Stimulated activated CD8-positive, alpha-beta memory T cell treated with anti-CD3 and anti-CD28 coated beads, Interleukin-4, amount 100 ng/mL, for 4 hours (primary cell): ENCODE data around the gene OR1K1.
"Not testable (repeated sequence)": the region's sequence is repeated elsewhere in the genome, so short reads cannot be mapped to it uniquely, and the experiment has no call there.

Experiments used
- DNase-seq, 2 donors: peaks; one replicate each; pipeline ENCODE4 v3.0.0-alpha.2; 2020; ENCODE audit warnings: low read depth in 2 of 2, low spot score in 1 of 2

The OR1K1 gene, protein sequence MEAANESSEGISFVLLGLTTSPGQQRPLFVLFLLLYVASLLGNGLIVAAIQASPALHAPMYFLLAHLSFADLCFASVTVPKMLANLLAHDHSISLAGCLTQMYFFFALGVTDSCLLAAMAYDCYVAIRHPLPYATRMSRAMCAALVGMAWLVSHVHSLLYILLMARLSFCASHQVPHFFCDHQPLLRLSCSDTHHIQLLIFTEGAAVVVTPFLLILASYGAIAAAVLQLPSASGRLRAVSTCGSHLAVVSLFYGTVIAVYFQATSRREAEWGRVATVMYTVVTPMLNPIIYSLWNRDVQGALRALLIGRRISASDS

GRCh38 chr9:122800066-122801060 is at the start of gene OR1K1:
TSS of gene OR1K1 (plus strand) at chr9:122800123. CDS start at chr9:122800123, 0 bp downstream.
- DNase-seq: no peak

- no peak for DNase-seq
Observed at GRCh38 chr9:122754825-122755224, 45.1 kb upstream of the OR1K1 start.

DNA sequence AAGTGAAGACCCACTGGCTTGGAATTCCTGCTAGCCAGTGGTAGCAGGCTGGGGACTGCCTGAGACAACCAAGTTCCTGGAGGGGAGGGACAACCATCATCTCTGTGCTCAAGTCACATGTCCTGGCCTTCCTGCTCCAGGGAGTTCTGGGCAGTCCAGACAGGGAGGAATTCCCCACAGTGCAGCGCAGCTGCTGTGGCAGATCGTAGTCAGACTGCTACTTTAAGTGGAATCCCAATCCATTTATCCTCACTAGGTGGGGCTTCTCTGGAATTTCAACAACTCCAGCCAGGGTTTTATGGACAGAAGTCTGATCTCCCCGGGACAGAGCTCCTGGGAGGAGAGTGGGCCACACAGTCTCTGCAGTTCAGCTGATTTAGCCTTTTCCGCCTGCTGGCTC is 32.1 kb upstream of the OR1K1 start:
- DNase-seq: no peak

GRCh38 chr9:122777052-122777451 is 22.9 kb upstream of the OR1K1 start:
- DNase-seq: no peak

GRCh38 chr9:122777935-122778627 is 21.8 kb upstream of the OR1K1 start:
- no peak for DNase-seq

- DNase-seq: no peak
Observed at GRCh38 chr9:122779181-122779580, 20.7 kb upstream of the OR1K1 start.

GRCh38 chr9:122780026-122780425 is 19.9 kb upstream of the OR1K1 start:
- DNase-seq: no peak

- no peak for DNase-seq
Observed at GRCh38 chr9:122781671-122782070, 18.3 kb upstream of the OR1K1 start.

DNA sequence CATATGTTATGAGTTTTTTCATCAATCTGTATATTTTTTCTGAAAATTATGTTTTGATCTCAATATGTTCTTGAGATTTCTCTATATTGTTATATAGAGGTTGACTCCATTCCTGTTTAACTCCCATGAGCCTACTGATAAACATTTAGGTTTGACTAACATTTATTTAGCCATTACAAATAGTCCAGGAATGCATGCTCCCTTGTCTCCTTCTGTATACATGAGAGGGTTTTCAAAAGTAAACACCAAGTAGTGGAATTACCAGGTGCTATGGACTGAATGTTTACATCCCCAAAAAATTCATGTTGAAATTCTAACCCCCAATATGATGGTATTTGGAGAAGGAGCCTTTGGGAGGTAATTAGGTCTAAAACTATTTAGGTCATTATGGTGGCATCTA is 14.7 kb upstream of the OR1K1 start:
- DNase-seq: no peak

GRCh38 chr9:122786338-122786737 is 13.6 kb upstream of the OR1K1 start:
- DNase-seq: no peak

DNA sequence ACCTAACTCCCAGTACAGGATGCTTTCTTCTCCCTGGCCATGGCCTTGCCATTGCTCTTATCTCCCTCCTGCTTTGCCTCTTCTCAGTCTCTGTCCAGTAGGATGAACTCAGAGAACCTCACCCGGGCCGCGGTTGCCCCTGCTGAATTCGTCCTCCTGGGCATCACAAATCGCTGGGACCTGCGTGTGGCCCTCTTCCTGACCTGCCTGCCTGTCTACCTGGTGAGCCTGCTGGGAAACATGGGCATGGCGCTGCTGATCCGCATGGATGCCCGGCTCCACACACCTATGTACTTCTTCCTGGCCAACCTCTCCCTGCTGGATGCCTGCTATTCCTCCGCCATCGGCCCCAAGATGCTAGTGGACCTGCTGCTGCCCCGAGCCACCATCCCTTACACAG is 11.1 kb upstream of the OR1K1 start, which contains the start of gene OR5C1:
OR5C1 (plus strand) TSS at position 103 of the 400 bp plus-strand sequence; CDS start at position 103, 0 bp downstream.
- DNase-seq: no peak

GRCh38 chr9:122789256-122790046 is 10.5 kb upstream of the OR1K1 start:
- DNase-seq: no peak

- no peak for DNase-seq
Observed at GRCh38 chr9:122791872-122792669, 7.9 kb upstream of the OR1K1 start.

DNA sequence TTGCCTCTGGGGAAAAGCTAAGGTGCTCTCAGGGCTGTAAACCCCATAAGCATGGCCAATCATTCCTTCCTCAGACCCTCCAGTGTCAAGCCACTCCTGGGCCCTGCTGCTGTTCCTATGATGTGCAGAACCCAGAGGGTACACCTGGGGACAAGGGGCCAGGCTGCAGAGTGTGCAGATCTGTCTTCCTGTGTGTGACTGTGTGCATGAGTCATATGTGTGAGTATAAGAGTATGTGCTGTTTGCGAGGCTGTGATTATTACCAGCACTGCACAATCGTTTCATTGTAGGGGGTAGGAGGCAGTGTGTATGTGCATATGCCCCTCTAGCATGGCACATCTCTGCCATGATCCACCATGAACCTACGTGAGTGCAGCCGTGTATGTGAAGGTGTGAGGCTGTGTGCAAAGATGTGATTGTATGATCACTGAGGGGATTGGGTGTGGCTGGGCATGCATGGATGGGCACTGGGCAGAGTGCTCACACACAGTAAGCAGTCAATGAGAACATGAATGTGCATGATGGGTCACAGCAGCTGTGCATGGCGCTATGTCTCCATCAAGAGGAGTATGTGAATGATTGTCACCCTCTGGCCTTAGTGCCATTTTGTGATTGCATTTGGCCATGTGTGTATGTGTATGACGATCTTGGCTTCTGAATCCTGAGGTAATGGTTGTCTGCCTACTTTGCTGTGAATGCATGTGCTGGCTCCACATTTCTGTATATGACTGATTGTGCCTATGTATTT is 2.4 kb upstream of the OR1K1 start:
- DNase-seq: no peak

GRCh38 chr9:122806661-122807060 is 6.7 kb downstream of the OR1K1 start:
- no peak for DNase-seq

- no peak for DNase-seq
Observed at GRCh38 chr9:122807271-122807900, 7.5 kb downstream of the OR1K1 start.

DNA sequence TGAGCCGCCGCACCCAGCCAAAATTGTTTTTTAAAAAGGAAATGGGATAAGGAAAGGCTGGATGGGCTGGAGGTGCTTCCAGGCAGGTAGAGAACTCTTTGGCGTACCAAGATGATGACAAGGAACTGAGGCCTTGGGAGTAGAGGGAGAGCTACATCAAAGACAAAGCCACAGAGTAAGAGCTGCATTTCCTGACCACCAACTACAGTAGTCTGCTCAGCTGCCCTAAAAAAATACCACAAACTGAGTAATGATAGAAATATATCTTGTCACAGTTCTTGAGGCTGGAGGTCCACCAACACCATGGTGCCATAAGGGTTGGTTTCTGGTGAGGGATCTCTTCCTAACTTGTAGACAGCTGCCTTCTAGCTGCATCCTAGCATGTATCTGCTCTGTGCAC is 8.2 kb downstream of the OR1K1 start:
- DNase-seq: no peak

DNA sequence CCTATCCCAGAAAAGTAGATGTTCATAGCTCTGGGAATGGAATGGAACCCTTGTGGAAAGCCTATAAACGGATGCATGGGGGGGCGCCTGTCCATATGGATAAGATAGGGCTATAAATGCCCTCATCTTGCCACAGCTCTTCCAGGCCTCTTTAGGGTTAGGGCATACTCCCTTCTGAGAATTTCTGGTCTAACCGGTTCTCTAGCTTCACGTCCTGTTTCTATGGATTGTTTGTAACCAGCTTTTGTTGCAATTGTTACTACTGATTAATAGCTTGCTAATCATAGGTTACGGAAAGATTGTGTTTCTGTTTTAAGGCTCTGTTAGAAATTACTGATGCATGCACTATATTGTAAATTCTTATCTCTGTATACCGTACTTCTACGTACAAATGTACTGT is 9.3 kb downstream of the OR1K1 start:
- not testable (repeated sequence) for DNase-seq
